Endothelial cell of umbilical vein (primary cell): ENCODE measurements around the gene SURF6. TPM values are rescaled to one million over a fixed set of nuclear protein-coding genes. Genes with fewer than 3 reads are reported as not detected.

Experiments
- BruUV-seq: library from RNA; stranded (reverse); fragments of 400-500 nt; replicated peaks from 2 replicates; lab custom pipeline; 2021; lab: Mats Ljungman, UMichigan
- CTCF ChIA-PET: fragments of 300-600, 350-600 bp; sonication (Branson Sonifier 250); formaldehyde crosslinking; loops from one replicate; lab custom pipeline; 2021; ENCODE audit warnings: antibody characterized with exemption, inconsistent platforms; lab: Charles Lee
- POLR2A ChIA-PET: fragments of 300-600, 350-600 bp; sonication (Branson Sonifier 250); formaldehyde crosslinking; loops from one replicate; lab custom pipeline; 2021; ENCODE audit warnings: antibody characterized with exemption, inconsistent platforms; lab: Charles Lee
- DNase-seq: peaks from one replicate; pipeline ENCODE4 v3.0.0-alpha.2; 2011; ENCODE audit warnings: low read depth, low spot score
- FAIRE-seq: peaks from 2 replicates; lab custom pipeline; 2011; peaks lifted over from hg19 to GRCh38; lab: Jason Lieb, UNC
- H2AFZ ChIP-seq: 2 replicates; pipeline ENCODE4 v1.6.0; 2012; ENCODE audit warnings: low read depth, low read length, control low read depth, inconsistent platforms
- H3K27ac ChIP-seq: 2 replicates; pipeline ENCODE4 v1.5.1; 2011; ENCODE audit warnings: low read depth, mild to moderate bottlenecking, control low read depth, low read length, moderate library complexity; ENCODE audit not compliant: insufficient read depth
- H3K27me3 ChIP-seq, 2 experiments: 2 replicates each; pipeline versions ENCODE4 v1.6.0 to v1.6.1; 2011; ENCODE audit warnings: low read length in 2 of 2, mixed read lengths in 1 of 2; ENCODE audit not compliant: control insufficient read depth in 2 of 2, insufficient read depth in 2 of 2
- H3K36me3 ChIP-seq, 2 experiments: 2 replicates in 1 of 2; 3 replicates in 1 of 2; pipeline ENCODE4 v1.5.1; 2011; ENCODE audit warnings: low read length in 2 of 2, mild to moderate bottlenecking in 1 of 2, moderate library complexity in 1 of 2; ENCODE audit not compliant: control insufficient read depth in 2 of 2, insufficient read depth in 2 of 2; ENCODE audit errors: extremely low read depth in 1 of 2
- H3K4me1 ChIP-seq: 3 replicates; pipeline ENCODE4 v1.5.1; 2011; ENCODE audit warnings: mild to moderate bottlenecking, low read length; ENCODE audit not compliant: control insufficient read depth, insufficient read depth; ENCODE audit errors: extremely low read depth
- H3K4me2 ChIP-seq: 2 replicates; pipeline ENCODE4 v1.6.1; 2011; ENCODE audit warnings: low read length, control low read depth, mixed read lengths; ENCODE audit not compliant: insufficient read depth
- H3K4me3 ChIP-seq, 3 experiments: fragments of 200-600 bp in 1 of 3; sonication (generic), shearing (Covaris generic) in 1 of 3; replicated peaks in 1 of 3; 2 replicates each; pipeline ENCODE4 v1.5.1; 2011 to 2016; ENCODE audit warnings: control low read depth in 3 of 3, low read length in 3 of 3, mild to moderate bottlenecking in 2 of 3, inconsistent platforms in 1 of 3, low read depth in 1 of 3, moderate library complexity in 1 of 3; ENCODE audit not compliant: insufficient read depth in 1 of 3
- H3K79me2 ChIP-seq: 2 replicates; pipeline ENCODE4 v1.6.0; 2012; ENCODE audit warnings: low read length, inconsistent platforms; ENCODE audit not compliant: control insufficient read depth, insufficient read depth
- H3K9ac ChIP-seq: replicated peaks from 2 replicates; pipeline ENCODE3; 2011; ENCODE audit warnings: low read length, control low read depth; ENCODE audit not compliant: insufficient read depth; ENCODE audit errors: extremely low read depth
- H3K9me1 ChIP-seq: replicated peaks from 3 replicates; pipeline ENCODE4 v1.6.0; 2011; ENCODE audit warnings: mild to moderate bottlenecking, low read length; ENCODE audit not compliant: control insufficient read depth, insufficient read depth; ENCODE audit errors: extremely low read depth
- H3K9me3 ChIP-seq: replicated peaks from 2 replicates; pipeline ENCODE4 v1.5.1; 2012; ENCODE audit warnings: low read length, inconsistent platforms; ENCODE audit not compliant: control insufficient read depth, insufficient read depth
- H4K20me1 ChIP-seq: replicated peaks from 2 replicates; pipeline ENCODE3; 2011; ENCODE audit warnings: mild to moderate bottlenecking, low read length; ENCODE audit not compliant: control insufficient read depth, insufficient read depth; ENCODE audit errors: extremely low read depth
- EZH2 ChIP-seq: IDR thresholded peaks from 2 replicates; pipeline ENCODE4 v1.6.1; 2012; ENCODE audit warnings: borderline replicate concordance, low read depth, mild to moderate bottlenecking, moderate library complexity, low read length, inconsistent platforms; ENCODE audit not compliant: severe bottlenecking
- FOS ChIP-seq: IDR thresholded peaks from 2 replicates; pipeline ENCODE4 v1.6.1; 2011; ENCODE audit warnings: mild to moderate bottlenecking, low read length, moderate library complexity, borderline replicate concordance; ENCODE audit not compliant: insufficient read depth
- GATA2 ChIP-seq: IDR thresholded peaks from 2 replicates; pipeline ENCODE4 v1.7.0; 2011; ENCODE audit warnings: low read depth, mild to moderate bottlenecking, moderate library complexity, mixed read lengths, low read length; ENCODE audit not compliant: insufficient read length, insufficient read depth
- JUN ChIP-seq: IDR thresholded peaks from 2 replicates; pipeline ENCODE4 v1.6.1; 2011; ENCODE audit warnings: borderline replicate concordance, low read depth; ENCODE audit not compliant: insufficient read length, insufficient read depth
- MYC ChIP-seq: IDR thresholded peaks from one replicate; pipeline ENCODE4 v1.6.1; 2011; ENCODE audit warnings: mild to moderate bottlenecking, low read depth, low read length
- POLR2AphosphoS5 ChIP-seq: IDR thresholded peaks from 2 replicates; pipeline ENCODE4 v1.6.1; 2012; ENCODE audit warnings: low read depth, mild to moderate bottlenecking, control low read depth, low read length, moderate library complexity; ENCODE audit not compliant: insufficient read depth
- dilution Hi-C: fragments of 300-500 bp; cut with MboI; formaldehyde crosslinking; loops from one replicate; pipeline ENCODE4 v1.15.0; 2019; ENCODE audit warnings: low sequenced_read_pairs; ENCODE audit not compliant: extremely low pct_ligation_motif_present
- intact Hi-C: fragments of 100-400 bp; cut with micrococcal nuclease; formaldehyde crosslinking; loops from one replicate; pipeline ENCODE4 v1.10.0; 2022
- polyA plus RNA-seq, 4 experiments: library from polyadenylated mRNA; depleted of rRNA in 3 of 4; stranded (reverse) in 3 of 4; unstranded in 1 of 4; fragments of >200 nt; gene quantifications; 2 replicates each; pipeline versions ENCODE4 v1.2.1 to v1.2.3, GENCODE V29; 2011 to 2012; ENCODE audit warnings: missing spikeins in 1 of 4
- total RNA-seq: library from RNA; stranded (reverse); gene quantifications from 2 replicates; pipeline ENCODE4 v1.2.3, GENCODE V29; 2021
- TF ChIP-seq, protein P1 (sequence below): IDR thresholded peaks from 2 replicates; pipeline ENCODE4 v1.6.1; 2011; ENCODE audit not compliant: insufficient read depth, insufficient read length

SURF6 gene
- total and polyA plus RNA-seq, 2 donors (not counting 3 experiments of a cell fraction or from before 2014, with no cell fraction given) = 4.9 to 16.0 TPM

GRCh38 chr9:133286523-133286922 lies 49.5 kb downstream of the SURF6 start:
- intact Hi-C loops = no loop called here
- H3K36me3 ChIP-seq = no peaks in the 10 kb centered on the region
- TF ChIP-seq FOS = peak; percentile 58
- TF ChIP-seq, protein P1, sequence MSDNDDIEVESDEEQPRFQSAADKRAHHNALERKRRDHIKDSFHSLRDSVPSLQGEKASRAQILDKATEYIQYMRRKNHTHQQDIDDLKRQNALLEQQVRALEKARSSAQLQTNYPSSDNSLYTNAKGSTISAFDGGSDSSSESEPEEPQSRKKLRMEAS = no peak
- TF ChIP-seq JUN = peak; percentile 25
- H3K9me3 ChIP-seq = peaks cover 3% of the 10 kb centered on the region
- H3K27me3 ChIP-seq = peaks cover 1 to 4% of the 10 kb centered on the region in 2 experiments
- POLR2A ChIA-PET = no interaction called here
- no peak overlapping the region for H3K4me3 ChIP-seq
- CTCF ChIA-PET = interaction anchor here (0.7 to 2.1 kb wide), 4 partner anchors 39 to 101 kb away, joined by 3 to 10 read pairs (median 4); no protein-coding TSS in a partner anchor
- H3K79me2 ChIP-seq = no peaks in the 10 kb centered on the region
- H2AFZ ChIP-seq = no peak overlapping the region
- H3K9me1 ChIP-seq = no peaks in the 10 kb centered on the region
- no peaks in the 10 kb centered on the region for H4K20me1 ChIP-seq
- FAIRE-seq (peak; percentile 75), DNase-seq (peak; percentile 16)
- dilution Hi-C loops = no loop called here
- no TSS peak for BruUV-seq
- H3K27ac ChIP-seq = no peak overlapping the region
- no peaks in the 10 kb centered on the region for H3K4me1 ChIP-seq
- no peak overlapping the region for H3K4me2 ChIP-seq
- H3K9ac ChIP-seq = no peak overlapping the region

DNA sequence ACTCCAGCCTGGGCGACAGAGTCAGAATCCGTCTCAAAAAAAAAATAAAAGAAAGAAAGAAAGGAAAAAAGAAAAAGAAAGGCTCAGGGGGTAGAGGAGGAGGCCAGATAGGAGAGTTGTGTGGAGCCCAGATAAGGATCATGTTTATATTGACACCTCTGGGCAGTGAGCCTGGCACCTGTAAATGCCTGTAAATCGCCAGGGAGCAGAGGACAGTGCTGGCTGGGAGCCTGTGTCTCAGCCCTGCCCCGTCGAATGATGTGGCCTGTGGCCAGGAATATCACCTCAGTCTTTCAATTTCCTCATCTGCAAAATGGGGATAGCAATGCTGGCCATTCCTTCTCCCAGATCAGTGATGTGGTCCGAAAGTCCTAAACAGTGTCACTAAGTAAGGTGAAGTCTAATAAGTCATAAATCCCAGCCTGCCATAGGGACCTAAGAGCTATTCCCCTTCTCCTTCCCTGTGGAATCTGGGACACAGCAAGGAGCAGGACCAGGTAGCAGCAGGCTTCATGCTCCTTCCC lies 50.7 kb downstream of the SURF6 start:
- Histone ChIP-seq H3K79me2 (no peaks in the 10 kb centered on the region), H3K4me1 (no peaks in the 10 kb centered on the region), H3K27ac (no peak overlapping the region), H3K27me3 (peaks cover 1 to 6% of the 10 kb centered on the region in 2 experiments), H3K4me3 (no peak overlapping the region), H3K4me2 (no peak overlapping the region), H3K36me3 (no peaks in the 10 kb centered on the region), H2AFZ (no peak overlapping the region), H3K9me3 (no peaks in the 10 kb centered on the region), H3K9me1 (no peaks in the 10 kb centered on the region), H3K9ac (no peak overlapping the region), H4K20me1 (no peaks in the 10 kb centered on the region)
- intact Hi-C loops = no loop called here
- dilution Hi-C loops = no loop called here
- DNase-seq (no peak), FAIRE-seq (no peak)
- ChIA-PET CTCF (no interaction called here), POLR2A (no interaction called here)
- BruUV-seq = no TSS peak
- TF ChIP-seq POLR2AphosphoS5 (no peak), MYC (no peak), EZH2 (no peak), GATA2 (no peak)
